NCI-H82 (cell line): ENCODE data around the gene HOOK2.
"Not testable (repeated sequence)": the region's sequence is repeated elsewhere in the genome, so short reads cannot be mapped to it uniquely, and the experiment has no call there.

Experiments used
- DNase-seq: peaks from one replicate; lab custom pipeline; 2025; lab: John Stamatoyannopoulos, UW

Gene HOOK2

DNA sequence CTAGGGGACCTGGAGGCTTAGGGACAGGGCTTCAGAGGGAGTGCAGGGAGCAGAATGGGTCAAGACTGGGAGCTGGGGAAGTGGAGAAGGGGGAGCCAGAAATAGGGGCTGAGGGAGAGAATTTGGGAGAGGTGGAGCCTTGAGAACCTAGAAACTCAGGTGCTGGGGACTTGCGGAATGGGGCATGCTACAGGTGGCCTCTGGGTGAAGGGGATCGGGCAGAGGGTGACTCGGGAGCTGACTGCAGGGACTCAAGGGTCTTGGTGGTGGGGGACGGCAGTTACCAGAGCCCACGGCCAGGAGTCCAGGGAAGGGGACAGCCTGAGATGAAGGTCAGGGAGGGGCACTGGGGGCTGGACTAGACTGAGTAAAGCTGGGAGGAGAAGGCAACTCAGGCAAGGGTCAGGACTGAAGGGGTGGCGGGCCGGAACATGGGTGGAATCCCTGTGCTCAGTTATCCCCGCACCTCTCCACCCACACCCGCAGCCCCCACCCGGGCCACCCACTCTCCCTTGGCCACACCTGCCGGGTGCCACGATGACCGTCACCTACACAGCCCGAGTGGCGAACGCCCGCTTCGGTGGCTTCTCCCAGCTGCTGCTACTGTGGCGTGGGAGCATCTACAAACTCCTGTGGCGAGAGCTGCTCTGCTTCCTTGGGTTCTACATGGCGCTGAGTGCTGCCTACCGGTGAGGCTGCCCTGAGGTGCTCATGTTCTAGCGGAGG, 23.1 kb downstream of the HOOK2 start:
- DNase-seq, result no peak

DNA sequence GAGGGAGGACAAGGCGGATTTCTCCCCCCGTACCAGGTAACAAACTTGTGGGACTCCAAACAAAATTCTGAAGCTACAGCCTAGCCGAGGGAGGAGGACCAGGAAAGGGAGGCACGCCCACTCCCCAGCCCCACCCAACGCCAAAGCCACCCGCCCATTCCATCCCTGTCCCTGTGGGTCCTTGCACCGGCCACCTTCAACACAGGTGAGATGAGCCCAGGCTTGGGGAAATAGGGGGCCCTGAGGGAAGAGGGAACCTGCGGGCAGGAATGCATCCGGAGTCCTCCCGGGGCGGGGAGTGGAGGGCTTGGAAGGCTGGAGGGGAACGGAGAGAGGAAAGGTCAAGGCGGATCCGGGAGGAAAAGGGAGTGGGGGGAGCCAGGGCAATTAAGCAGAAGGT, 23.7 kb downstream of the HOOK2 start, which contains the start of gene BEST2:
Gene BEST2, plus strand, starts transcription at position 157 of the 400 bp plus-strand sequence. CDS start 802 bp downstream, outside the sequence.
- no peak for DNase-seq

DNA sequence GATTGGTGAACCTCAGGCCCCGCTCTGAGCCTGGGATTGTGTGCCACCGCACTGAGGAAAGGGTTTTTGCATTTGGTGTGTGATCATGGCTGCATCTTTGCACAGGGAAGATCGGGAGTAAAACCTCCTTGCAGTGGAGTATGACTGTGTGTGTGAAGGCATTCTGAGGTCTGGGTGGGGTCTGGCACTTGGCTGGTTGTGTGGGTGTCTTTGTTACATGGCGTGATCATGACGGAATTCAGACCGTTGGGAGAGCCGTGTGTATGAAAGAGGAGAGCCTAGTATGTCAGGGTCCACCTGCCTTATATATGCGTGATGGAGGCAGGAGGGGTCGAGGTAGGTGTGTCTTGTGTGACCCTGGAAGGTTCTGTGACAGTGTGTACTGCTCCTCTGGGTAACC, 24.5 kb downstream of the HOOK2 start:
- DNase-seq, result no peak

DNA sequence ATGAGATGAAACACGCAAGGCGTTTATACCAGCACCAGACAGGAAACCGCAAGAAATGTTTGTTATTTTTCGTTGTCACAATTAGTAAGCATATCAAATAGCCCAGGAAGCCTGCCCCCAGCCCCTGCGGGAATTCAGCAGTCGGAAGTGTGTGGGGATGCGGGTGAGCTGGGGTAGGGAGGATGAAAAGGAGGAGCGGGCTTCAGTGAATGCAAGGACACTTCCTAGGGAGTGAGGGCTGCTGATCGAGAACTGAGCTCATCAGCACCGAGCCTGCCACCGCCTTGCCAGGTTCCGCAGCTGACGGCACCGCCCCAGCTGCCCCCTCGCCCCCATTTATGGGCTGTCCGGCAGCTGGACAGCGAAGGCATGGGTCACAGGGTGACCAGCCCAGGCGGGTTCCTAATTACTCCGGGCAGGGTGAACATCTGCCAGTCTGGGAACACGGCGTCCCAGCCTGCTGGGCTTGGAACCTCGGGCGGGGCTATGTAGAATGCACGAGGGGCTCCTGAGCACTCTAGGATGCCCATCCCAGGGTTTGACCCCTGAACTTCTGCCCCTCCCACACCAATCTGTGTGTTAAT, 25.3 kb downstream of the HOOK2 start:
- DNase-seq, result no peak

DNA sequence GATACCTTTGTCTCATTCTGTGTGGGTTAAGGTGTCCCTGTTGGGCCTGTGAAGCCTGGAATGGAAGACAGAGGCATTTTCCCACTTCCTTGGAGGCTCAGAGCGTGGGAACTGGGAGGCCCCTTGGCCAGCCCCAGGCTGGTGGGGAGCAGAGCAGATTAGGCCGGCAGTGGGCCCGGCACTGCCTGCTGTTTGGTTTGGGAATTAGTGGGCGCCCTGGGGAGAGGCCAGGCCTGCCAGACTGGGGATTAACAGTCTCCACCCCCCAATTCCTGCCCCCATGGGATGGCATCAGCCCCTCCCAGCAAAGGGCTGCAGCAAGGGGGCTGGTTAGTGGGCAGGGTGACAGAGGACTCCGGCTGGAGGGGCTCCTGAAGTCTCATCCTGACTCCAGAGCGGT, 26.9 kb downstream of the HOOK2 start:
- DNase-seq, result peak; percentile 73

DNA sequence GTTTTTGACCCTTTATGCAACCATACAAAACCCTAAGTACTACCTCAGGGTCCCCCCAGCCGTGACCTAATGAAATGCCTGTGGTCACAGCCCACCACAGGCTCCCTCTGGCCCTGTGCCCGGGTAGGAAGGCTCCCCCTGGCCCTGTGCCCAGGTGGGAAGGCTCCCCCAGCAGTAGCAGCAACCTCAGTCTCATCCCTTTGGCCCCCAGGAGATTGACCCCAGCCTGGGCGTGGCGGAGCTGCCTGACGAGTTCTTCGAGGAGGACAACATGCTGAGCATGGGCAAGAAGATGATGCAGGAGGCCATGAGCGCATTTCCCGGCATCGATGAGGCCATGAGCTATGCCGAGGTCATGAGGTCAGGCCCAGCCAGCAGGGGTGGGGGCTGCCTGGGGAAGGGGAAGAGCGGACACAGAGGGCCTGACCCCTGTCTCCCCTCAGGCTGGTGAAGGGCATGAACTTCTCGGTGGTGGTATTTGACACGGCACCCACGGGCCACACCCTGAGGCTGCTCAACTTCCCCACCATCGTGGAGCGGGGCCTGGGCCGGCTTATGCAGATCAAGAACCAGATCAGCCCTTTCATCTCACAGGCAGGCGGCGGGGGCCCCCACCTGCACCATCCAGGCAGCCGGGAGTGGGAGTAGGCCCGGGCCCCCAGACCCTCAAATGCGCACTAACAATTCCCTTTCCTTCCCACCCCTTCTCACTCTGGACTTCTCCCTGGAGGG, 30.0 kb downstream of the HOOK2 start:
- no peak for DNase-seq

DNA sequence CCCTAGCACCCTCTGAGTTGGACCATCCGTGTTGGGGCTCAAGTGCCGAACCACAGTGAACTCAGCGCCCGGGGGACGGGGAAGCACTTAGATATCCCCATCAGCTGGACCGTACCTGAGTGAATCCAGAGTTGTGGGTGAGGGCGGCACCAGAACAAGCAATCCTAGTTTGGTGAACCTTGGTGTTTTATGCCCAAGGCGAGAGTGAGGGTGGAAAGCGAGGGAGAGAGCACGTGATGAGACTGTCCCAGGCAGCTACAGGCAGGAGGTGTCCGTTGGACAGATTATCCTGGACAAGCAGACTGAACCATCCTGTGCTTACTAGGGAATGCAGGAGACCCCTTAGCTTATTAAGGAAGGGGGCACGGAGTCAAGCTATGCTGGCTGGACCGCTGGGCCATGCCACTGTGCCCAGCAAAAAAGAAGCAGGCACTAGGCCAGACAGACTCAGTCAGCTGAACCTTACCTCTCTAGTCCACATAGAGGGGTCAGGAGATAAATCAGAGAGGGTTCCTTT, 37.5 kb downstream of the HOOK2 start:
- no peak for DNase-seq

DNA sequence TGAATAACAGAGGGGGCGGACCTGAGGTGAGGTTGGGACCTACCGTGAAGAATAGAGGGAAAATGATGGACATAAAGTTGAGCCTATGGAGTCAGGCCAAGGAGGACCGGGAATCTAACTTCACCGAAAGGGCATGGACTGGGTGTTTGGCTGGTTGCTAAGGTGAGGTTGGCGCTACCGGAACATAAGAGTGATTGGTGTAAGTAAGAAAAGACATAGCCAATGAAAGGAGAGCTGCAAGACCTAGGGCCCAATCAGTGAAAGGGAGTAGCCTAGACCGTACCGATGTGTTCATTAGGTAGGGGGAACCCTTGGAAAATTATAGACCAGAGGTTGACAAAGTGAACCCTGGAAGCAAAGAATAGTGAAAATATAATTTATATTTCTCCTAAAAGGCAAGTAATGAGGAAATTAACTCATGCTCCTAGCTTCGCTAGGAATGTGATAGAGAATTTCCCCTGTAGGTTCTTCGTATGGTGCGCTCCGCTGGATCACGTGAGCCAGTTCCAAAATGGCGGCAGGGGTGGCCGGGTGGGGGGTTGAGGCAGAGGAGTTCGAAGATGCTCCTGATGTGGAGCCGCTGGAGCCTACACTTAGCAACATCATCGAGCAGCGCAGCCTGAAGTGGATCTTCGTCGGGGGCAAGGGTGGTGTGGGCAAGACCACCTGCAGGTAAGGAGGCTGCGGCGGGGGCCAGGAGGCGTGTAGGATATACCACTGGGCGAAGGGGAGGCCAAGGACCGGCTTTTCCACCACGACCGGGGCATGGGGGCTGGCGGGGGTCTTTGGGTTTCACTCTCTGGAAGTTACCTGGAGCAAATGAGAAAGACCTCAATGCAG, 38.1 kb downstream of the HOOK2 start, which contains the start of gene GET3:
Gene GET3, plus strand, starts transcription at position 503 of the 840 bp plus-strand sequence. Its CDS starts 9 bp downstream, at position 512.
- DNase-seq, result peak; percentile 100

DNA sequence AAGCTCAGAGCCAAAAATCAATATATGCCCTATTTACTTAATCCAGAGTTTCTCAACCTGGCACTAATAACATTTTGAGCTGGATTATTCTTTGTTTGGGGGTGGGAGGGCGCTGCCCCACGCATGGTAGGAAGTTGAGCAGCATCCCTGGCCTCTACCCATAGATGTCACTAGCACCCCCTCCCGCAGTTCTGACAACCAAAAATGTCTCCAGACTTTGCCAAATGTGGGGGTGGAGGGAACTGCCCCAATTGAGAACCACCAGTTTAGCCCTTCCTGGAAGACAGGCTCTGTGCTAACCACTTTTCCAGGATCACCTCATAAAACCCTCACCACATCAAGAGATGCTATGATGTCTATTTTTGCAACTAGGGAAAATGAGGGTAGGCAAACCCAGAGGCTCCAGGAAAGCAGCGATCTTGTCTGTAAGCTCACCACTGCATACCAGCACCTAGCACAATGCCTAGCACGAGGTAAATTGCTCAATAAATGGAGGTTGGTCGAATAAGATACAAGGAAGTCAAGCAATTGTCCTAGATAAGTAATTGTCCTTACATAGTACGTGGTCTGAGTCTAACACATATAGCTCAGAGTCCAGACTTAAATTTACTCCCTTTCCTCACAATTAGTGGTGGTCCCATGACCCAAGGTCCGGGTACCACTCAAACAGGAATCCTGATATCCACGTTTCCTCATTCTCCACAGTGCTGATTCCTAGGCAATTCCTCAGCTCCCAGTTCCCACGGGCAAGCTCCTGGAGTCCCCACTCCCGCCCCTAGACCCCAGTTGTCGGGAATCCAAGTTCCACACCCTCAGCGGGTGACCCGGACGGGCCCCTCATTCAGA, 41.8 kb downstream of the HOOK2 start:
- peak; percentile 69 for DNase-seq

DNA sequence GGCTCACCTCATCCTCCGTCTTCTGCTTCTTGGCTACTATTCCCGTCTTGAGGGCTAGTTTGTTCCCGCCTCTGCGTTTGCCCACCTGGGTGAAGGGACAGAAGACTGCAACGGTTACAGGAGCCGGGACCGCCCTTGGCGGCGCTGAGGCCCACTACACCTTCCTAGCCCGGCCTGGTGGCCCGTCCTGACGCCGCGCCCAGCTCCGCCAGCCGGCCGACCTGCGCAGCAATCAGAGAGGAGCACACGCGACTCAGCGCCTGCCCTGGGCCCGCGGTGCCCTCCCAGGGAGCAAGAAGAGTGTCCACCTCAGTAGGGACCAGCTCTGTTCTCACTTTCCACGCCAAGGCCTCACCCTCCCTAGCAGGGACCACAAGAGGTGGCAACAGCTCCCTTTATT, 44.0 kb downstream of the HOOK2 start:
- no peak for DNase-seq

DNA sequence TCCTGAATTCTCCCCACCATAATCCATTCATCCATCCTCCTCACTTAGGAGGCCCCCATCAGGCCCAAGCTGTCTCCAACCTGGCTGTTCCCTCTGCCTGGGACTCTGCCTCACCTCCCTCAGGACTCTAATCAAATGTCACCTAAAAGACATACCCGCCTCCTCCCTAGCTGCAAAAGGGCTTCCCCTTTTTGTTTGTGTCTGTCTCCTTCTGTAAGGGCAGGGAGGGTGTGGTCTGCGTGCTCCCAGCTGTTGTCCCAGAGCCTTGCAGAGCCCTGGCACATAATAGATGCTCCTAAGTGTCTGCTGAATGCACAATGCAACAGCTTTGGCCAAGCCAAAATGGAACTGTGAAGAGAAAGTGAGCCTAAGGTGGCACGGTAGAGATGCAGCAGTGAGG, 45.3 kb downstream of the HOOK2 start:
- no peak for DNase-seq

DNA sequence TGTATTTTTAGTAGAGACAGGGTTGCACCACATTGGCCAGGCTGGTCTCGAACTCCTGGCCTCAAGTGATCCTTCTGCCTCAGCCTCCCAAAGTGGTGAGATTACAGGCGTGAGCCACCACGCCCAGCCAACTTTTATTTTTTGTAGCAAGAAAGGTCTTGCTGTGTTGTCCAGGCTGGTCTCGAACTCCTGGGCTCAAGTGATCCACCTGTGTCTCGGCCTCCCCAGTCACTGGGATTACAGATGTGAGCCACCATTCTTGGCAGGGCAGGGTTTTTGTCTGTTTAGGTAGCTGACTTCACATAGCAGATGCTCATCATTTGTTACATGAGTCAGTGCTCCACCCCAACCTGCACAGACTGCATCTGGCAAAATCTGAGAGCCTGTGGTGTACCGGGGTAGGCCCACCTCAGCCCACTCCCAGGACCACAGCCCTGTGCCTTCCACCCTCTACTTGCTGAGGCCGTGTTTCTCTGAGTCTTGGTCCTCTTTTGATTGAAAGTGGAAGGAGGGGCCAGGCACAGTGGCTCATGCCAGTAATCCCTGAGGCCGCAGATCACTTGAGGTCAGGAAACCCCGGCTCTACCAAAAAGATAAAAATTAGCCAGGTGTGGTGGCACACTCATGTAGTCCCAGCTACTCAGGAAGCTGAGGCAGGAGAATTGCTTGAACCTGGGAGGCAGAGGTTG, 47.5 kb downstream of the HOOK2 start:
- peak; percentile 47 for DNase-seq

DNA sequence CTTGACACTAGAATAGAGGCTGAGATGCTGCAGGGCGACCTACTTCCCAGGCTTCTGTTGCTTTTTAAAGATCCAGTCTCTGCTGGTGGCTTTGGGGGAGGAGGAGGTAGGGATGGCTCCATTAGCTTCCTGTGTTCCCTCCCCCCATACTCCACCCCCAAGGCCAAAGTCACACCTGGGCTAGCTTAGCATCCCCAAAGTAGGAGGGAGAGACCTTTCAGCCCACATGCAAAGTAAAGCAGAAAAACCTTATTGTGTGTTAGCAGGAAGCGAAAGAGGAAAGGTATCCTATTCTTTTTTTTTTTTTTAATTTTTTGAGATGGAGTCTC, 48.4 kb downstream of the HOOK2 start:
- no peak for DNase-seq

DNA sequence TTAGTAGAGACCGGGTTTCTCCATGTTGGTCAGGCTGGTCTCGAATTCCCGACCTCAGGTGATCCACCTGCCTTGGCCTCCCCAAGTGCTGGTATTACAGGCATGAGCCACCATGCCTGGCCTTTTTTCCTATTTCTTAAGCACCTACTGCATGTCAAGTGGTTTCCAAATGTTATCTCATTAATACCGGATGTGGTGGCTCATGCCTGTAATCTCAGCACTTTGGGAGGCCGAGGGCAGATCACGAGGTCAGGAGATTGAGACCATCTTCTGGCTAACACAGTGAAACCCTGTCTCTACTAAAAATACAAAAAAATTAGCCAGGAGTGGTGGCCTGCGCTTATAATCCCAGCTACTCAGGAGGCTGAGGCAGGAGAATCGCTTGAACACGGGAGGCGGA, 49.7 kb downstream of the HOOK2 start:
- not testable (repeated sequence) for DNase-seq

DNA sequence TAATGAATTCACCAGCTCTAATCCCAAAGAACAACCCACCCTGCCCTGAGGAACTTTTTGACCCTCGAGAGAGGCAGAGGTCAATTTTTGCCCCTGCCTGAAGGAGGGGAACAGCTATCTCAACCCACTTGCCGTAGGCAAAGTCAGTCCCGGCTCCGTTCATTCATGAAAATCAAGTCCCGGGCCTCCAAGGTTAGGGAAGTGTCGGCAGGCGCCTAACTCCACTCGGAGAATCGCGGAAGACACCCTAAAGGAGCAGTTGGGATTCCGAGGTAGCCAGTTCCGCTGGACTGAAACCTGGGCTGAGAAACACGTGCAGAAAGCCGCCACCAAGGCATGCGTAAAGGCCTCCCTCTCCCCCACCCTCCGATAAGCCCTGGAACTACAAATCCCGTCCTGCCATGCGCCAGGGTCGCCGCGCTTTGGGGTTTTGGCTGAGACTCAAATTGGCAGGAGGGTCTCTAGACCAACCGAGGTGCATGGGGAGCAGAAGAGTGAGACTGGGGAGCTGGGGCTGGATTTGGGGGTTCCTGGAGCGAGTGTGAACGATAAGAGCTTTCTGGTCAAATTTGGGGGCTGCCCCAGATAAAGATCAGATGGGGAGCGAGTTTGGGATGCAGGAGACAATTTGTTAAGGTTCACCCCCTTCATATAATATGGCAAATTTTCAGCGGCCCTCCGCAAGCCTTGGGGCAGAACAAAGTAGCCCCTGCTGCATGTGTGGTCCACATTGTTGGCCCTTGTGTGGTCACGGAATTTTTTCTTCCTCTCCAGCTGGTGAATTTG, 51.5 kb downstream of the HOOK2 start, which contains the start of gene TNPO2:
Gene TNPO2, minus strand, starts transcription at position 292 of the 786 bp plus-strand sequence. CDS start 2,955 bp downstream, outside the sequence.
- peak; percentile 97 for DNase-seq

DNA sequence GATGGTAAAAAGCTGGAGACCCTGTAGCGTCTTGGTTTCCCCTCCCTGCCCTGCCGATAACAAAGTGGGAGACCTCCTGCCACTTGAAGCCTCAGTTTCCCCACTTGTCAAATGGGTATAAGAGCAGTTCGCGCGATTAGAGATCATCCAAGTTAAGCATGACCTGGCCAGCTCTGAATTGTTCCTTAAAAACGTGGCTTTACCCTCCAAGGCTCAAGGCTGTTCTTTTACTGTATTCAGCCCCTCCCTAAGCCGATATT, 52.0 kb downstream of the HOOK2 start:
- DNase-seq, result peak; percentile 77

DNA sequence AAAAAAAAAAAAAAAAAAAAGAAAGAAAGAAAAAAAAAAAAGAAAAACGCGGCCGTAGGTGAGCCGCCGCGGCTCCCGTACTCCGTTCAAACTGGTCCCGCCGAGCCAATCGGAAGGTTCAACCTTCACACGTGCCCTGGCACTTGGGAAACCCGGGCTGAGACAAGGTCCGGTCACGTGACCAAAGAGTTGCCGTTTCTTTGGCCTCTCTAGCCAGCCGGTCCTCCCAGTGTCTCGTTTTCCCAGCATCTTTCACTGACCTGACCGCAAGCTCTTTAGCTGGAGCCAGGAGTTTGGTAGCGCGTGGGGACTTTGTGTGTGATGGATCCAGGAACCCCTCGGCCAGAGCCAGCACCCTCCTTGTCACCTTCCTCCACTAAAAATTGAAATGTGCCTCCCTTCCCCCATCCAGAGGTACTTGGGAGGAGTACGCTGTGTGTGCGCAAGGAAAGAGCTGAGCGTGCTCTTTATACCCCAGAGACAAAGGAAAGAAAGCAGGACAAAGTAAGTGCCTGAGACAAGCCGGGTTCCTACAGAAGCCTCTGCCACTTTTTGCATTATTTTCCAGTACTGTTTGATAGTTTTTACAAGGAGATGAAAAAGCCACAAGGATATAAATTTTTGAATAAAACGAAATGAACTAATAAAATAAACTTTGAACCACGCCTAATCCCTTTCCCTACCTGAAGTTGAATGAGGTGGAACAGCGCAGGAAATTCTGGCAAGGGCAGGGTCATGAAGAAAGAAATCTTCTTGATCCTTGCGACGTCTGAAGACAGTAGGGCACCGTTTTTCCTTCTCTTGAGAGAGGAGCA, 52.6 kb downstream of the HOOK2 start:
- peak; percentile 100 for DNase-seq

DNA sequence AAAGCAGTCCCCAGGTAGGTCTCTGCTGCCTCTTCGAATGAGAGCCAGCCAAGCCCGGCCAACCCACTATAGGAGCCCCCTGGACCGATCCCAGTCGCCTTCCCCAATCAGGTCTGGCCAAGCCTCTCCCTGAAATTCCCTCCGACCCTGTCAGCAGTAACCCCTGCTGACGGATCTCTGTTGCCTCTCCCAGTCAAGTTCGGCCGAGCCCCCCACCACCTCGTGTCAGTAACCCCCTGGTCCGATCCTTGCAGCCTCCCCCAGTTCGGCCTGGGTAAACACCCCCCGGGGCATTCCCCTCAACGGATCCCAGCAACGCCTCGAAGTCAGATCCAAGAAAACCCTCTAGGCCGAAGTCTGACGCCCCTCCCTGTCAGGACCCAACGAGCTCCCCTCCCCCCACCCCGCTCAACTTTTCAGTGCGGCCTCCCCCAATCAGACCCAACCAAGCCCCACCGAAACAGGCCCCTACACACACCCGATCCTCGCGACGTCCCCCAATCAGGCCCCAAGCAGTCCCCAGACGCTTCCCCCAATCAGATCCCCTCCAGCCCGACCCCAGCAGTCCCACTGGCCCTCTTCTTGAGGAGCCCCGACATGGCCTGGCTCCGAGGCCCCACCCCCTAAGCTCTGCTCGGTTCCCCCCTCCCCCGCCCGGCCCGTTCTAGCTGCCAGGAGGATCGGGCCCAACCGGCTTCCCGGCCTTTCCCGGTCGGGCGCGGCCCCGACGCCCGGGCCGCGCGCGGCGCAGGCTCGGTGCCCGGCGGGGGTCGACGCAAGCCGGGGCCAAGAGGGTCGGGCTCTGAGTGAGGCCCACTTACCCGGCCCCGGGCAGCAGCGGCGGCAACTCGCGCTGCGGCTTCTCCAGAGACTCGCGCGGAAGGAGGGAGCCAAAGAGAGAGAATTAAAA, 53.4 kb downstream of the HOOK2 start:
- peak; percentile 72 for DNase-seq
